Uterus (tissue), 4 donors: ENCODE measurements around the gene TERF2IP. TPM values are rescaled to one million over a fixed set of nuclear protein-coding genes. Genes with fewer than 3 reads are reported as not detected.

Experiments used
- DNase-seq, 2 donors: peaks; one replicate each; pipeline ENCODE4 v3.0.0-alpha.2; 2019 to 2020
- H3K27ac ChIP-seq, 2 donors: fragments of 200-600 bp; sonication (generic); 1 replicate in 1 of 2; 2 replicates in 1 of 2; pipeline ENCODE4 v1.5.1; 2016 to 2018
- H3K27me3 ChIP-seq, 2 donors: fragments of 200-600 bp; sonication (generic); one replicate each; pipeline ENCODE4 v1.5.1; 2018 to 2019; ENCODE audit warnings: control low read depth in 1 of 2
- H3K36me3 ChIP-seq, 2 donors: fragments of 200-600 bp; sonication (generic); one replicate each; pipeline ENCODE4 v1.5.1; 2019; ENCODE audit warnings: control low read depth in 1 of 2
- H3K4me1 ChIP-seq, 2 donors: fragments of 200-600 bp; sonication (generic); one replicate each; pipeline ENCODE4 v1.5.1; 2018 to 2019; ENCODE audit warnings: control low read depth in 1 of 2
- H3K4me3 ChIP-seq, 2 donors: fragments of 200-600 bp; sonication (generic); 1 replicate in 1 of 2; 2 replicates in 1 of 2; pipeline ENCODE4 v1.5.1; 2018 to 2019; ENCODE audit warnings: mild to moderate bottlenecking in 1 of 2
- H3K9me3 ChIP-seq, 2 donors: fragments of 200-600 bp; sonication (generic); one replicate each; pipeline ENCODE4 v1.5.1; 2019; ENCODE audit warnings: control low read depth in 1 of 2
- POLR2A ChIP-seq, 2 donors: fragments of 450-650 bp; IDR thresholded peaks; one replicate each; pipeline ENCODE4 v1.6.1; 2016; ENCODE audit warnings: antibody characterized with exemption in 2 of 2, mild to moderate bottlenecking in 1 of 2, moderate library complexity in 1 of 2
- intact Hi-C: fragments of 100-400 bp; cut with DNase I; formaldehyde crosslinking; loops from one replicate; pipeline ENCODE4 v1.15.1; 2023; ENCODE audit warnings: low total_unique reads
- total RNA-seq, 4 donors: library from RNA; depleted of rRNA in 3 of 4; stranded (reverse); fragments of >200 nt in 3 of 4; gene quantifications; one replicate each; pipeline versions ENCODE4 v1.1.0 to v1.2.4, GENCODE V29; 2014 to 2023
- TF ChIP-seq, protein P1 (sequence below), 4 experiments: fragments of 200-600 bp in 2 of 4; fragments of 450-650 bp in 2 of 4; sonication (generic) in 2 of 4; IDR thresholded peaks; one replicate each; pipeline ENCODE4 v1.5.1; 2016 to 2019; ENCODE audit warnings: antibody characterized with exemption in 4 of 4, mild to moderate bottlenecking in 2 of 4, moderate library complexity in 1 of 4
- donor health status: DM: yes; HTN: yes; CAD: no.

Gene TERF2IP, protein sequence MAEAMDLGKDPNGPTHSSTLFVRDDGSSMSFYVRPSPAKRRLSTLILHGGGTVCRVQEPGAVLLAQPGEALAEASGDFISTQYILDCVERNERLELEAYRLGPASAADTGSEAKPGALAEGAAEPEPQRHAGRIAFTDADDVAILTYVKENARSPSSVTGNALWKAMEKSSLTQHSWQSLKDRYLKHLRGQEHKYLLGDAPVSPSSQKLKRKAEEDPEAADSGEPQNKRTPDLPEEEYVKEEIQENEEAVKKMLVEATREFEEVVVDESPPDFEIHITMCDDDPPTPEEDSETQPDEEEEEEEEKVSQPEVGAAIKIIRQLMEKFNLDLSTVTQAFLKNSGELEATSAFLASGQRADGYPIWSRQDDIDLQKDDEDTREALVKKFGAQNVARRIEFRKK
- total RNA-seq: 10 to 100 TPM; 29.5 to 74.5 (median 50.0) TPM

DNA sequence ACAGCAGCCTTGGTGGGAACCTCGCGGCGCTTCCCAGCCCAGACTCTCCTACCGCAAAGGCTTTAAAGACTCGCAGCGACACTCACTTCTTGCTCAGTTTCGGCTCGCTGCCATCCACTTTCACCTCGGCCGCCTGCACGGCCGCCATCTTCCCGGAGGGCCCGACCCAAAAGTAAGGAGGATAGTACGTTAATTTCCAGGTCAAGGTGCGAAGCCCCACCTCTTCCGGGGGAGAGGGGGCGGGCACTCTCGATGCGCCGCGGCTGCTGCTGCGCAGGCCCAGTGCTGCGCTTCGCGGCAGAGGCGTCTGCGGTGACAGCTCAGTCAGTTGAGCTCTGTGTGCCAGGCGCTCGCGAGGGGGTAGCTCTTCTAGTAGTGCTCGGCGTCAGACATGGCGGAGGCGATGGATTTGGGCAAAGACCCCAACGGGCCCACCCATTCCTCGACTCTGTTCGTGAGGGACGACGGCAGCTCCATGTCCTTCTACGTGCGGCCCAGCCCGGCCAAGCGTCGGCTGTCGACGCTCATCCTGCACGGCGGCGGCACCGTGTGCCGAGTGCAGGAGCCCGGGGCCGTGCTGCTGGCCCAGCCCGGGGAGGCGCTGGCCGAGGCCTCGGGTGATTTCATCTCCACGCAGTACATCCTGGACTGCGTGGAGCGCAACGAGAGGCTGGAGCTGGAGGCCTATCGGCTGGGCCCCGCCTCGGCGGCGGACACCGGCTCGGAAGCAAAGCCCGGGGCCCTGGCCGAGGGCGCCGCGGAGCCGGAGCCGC, at the start of gene TERF2IP, which contains the start of gene KARS1:
Gene TERF2IP, plus strand, starts transcription at position 282 of the 773 bp plus-strand sequence. Its CDS starts 110 bp downstream, at position 392.
Gene KARS1, minus strand, starts transcription at position 174 of the 773 bp plus-strand sequence. Its CDS starts 26 bp downstream, at position 148.
- intact Hi-C loops: no loop called here
- DNase-seq: peak; percentile 90 to 94
- no peaks in the 10 kb centered on the region for H3K27me3 ChIP-seq
- H3K4me1 ChIP-seq: peaks cover 5 to 17% of the 10 kb centered on the region in 2 donors
- H3K27ac ChIP-seq: peak within 1 kb of the TSS; percentile 92 to 96
- peak within 1 kb of the TSS; percentile 90 to 100 for H3K4me3 ChIP-seq
- H3K36me3 ChIP-seq: no peaks in the 10 kb centered on the region
- no peaks in the 10 kb centered on the region for H3K9me3 ChIP-seq
- peak; percentile 95 for TF ChIP-seq POLR2A (IDR thresholded peaks at IDR 0.05)
- TF ChIP-seq, protein P1, sequence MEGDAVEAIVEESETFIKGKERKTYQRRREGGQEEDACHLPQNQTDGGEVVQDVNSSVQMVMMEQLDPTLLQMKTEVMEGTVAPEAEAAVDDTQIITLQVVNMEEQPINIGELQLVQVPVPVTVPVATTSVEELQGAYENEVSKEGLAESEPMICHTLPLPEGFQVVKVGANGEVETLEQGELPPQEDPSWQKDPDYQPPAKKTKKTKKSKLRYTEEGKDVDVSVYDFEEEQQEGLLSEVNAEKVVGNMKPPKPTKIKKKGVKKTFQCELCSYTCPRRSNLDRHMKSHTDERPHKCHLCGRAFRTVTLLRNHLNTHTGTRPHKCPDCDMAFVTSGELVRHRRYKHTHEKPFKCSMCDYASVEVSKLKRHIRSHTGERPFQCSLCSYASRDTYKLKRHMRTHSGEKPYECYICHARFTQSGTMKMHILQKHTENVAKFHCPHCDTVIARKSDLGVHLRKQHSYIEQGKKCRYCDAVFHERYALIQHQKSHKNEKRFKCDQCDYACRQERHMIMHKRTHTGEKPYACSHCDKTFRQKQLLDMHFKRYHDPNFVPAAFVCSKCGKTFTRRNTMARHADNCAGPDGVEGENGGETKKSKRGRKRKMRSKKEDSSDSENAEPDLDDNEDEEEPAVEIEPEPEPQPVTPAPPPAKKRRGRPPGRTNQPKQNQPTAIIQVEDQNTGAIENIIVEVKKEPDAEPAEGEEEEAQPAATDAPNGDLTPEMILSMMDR (IDR thresholded peaks at IDR 0.05): no peak

DNA sequence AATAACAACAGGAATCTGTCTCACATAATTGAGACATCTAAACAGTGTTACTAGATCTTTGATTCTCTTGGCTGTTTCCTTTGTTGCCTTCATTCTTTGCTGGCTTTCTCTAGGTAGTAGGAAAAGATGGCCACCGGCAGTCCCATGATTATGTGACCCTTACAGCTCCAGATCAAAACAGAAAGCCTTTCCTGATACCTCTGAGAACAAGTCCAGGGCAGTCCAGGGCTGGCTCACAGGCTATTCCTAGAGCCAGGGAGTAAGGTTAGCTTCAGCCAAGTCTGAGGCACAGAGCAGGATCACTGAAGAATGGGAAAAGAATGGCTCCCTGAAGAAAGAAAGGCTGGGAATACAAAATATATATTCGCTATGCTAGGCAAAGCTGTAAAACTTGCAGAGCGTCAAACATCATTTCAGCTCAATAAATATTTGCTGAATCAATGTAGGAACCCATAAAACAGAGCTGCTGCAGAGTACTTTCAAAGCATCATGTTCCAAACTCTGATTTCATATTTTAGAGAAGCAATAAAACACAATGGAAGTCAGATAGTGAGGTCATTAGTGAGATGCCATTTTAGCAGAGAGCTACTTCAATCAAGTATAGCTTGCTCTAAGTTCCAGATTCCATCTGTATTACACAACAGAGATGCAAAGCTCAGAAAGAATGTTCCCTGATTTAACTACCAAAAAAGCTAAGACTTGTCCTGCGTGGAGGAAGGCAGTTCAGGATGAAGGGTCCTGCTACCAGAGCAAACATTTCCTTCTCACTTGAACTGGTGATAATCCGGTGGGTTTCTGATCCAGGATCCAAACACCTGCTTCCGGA, 47.9 kb upstream of the TERF2IP start:
- TF ChIP-seq, protein P1 (IDR thresholded peaks at IDR 0.05): no peak
- TF ChIP-seq POLR2A (IDR thresholded peaks at IDR 0.05): no peak
- no peak for DNase-seq
- no peaks in the 10 kb centered on the region for H3K9me3 ChIP-seq
- H3K36me3 ChIP-seq: no peaks in the 10 kb centered on the region
- intact Hi-C loops: no loop called here
- no peak overlapping the region for H3K4me3 ChIP-seq
- H3K27me3 ChIP-seq: no peaks in the 10 kb centered on the region
- no peaks in the 10 kb centered on the region for H3K4me1 ChIP-seq
- H3K27ac ChIP-seq: no peak overlapping the region

DNA sequence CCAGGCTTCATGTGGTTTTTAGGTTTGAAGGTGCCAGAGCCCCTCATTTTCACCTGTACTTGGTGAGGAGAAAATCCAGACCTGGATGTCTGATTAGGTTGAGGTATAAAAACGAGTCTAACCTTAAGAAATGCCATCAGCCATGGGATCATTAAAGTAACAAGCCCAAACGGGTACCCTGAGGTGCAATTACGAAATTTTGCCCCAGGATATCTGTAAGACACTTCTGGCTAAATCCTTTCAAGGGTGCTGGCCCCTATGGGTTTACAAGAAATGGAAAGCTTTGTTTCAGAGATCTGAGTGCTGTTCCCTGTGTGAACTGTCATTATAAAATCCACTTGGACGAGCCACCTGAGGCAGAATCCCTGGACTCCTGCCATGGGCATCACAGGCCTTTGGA, 44.3 kb upstream of the TERF2IP start:
- intact Hi-C loops: no loop called here
- no peaks in the 10 kb centered on the region for H3K27me3 ChIP-seq
- H3K36me3 ChIP-seq: no peaks in the 10 kb centered on the region
- no peaks in the 10 kb centered on the region for H3K9me3 ChIP-seq
- no peaks in the 10 kb centered on the region for H3K4me1 ChIP-seq
- H3K27ac ChIP-seq: no peak overlapping the region
- TF ChIP-seq, protein P1 (IDR thresholded peaks at IDR 0.05): no peak
- TF ChIP-seq POLR2A (IDR thresholded peaks at IDR 0.05): no peak
- no peak for DNase-seq
- no peak overlapping the region for H3K4me3 ChIP-seq

DNA sequence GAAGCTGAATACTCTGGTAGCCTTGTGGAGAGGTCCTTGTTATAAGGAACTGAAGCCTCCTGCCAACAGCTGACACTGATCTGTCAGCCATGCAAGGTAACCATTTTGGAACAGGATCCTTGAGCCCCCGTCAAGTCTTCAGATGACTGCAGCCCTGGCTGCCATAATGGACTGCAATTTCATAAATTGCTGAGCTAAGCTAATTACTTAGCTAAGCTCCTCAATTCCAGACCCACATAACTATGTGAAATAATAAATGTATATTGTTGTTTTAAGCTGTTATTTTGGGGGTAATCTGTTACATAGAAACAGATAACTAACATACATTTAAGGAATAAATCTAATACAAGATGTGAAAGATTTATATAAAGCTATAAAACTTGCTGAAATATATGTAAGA, 41.1 kb upstream of the TERF2IP start:
- intact Hi-C loops: no loop called here

More for the DNA sequence above, 41.1 kb upstream of the TERF2IP start:
- H3K27me3 ChIP-seq: no peaks in the 10 kb centered on the region
- no peaks in the 10 kb centered on the region for H3K9me3 ChIP-seq
- H3K36me3 ChIP-seq: no peaks in the 10 kb centered on the region
- H3K4me1 ChIP-seq: no peaks in the 10 kb centered on the region
- no peak for DNase-seq
- TF ChIP-seq, protein P1 (IDR thresholded peaks at IDR 0.05): no peak
- TF ChIP-seq POLR2A (IDR thresholded peaks at IDR 0.05): no peak
- no peak overlapping the region for H3K27ac ChIP-seq
- no peak overlapping the region for H3K4me3 ChIP-seq
